Fibroblast of upper back skin (primary cell): ENCODE measurements around the gene OR56A3.
"Not testable (repeated sequence)": the region's sequence is repeated elsewhere in the genome, so short reads cannot be mapped to it uniquely, and the experiment has no call there.

Experiments used
- DNase-seq: peaks from one replicate; pipeline ENCODE4 v3.0.0-alpha.2; 2013

The OR56A3 gene

GRCh38 chr11:5941951-5942350 lies at the start of gene OR56A3:
TSS of gene OR56A3 (plus strand) at chr11:5942251. CDS start at chr11:5947347, 5,096 bp downstream.
- no peak for DNase-seq

GRCh38 chr11:5892908-5893307 lies 49.1 kb upstream of the OR56A3 start, which contains the start of gene OR52E5:
TSS of gene OR52E5 (plus strand) at chr11:5893208. CDS start at chr11:5900777, 7,569 bp downstream.
- DNase-seq = no peak

GRCh38 chr11:5899534-5899933 lies 42.5 kb upstream of the OR56A3 start:
- DNase-seq = no peak

GRCh38 chr11:5910540-5910939 lies 31.5 kb upstream of the OR56A3 start:
- no peak for DNase-seq

- no peak for DNase-seq
Measured at GRCh38 chr11:5922749-5923426, 19.2 kb upstream of the OR56A3 start.

- no peak for DNase-seq
Measured at GRCh38 chr11:5923427-5923776, 18.6 kb upstream of the OR56A3 start.

GRCh38 chr11:5923794-5924193 lies 18.3 kb upstream of the OR56A3 start:
- DNase-seq = no peak

GRCh38 chr11:5928271-5928670 lies 13.8 kb upstream of the OR56A3 start:
- DNase-seq = no peak

GRCh38 chr11:5928811-5929210 lies 13.2 kb upstream of the OR56A3 start:
- DNase-seq = no peak

GRCh38 chr11:5929571-5930368 lies 12.3 kb upstream of the OR56A3 start:
- no peak for DNase-seq

GRCh38 chr11:5930614-5931013 lies 11.4 kb upstream of the OR56A3 start:
- no peak for DNase-seq

GRCh38 chr11:5931061-5931460 lies 11.0 kb upstream of the OR56A3 start:
- no peak for DNase-seq

GRCh38 chr11:5932671-5933070 lies 9.4 kb upstream of the OR56A3 start:
- DNase-seq = no peak

GRCh38 chr11:5933116-5933515 lies 8.9 kb upstream of the OR56A3 start:
- DNase-seq = no peak

- no peak for DNase-seq
Measured at GRCh38 chr11:5937868-5938602, 4.0 kb upstream of the OR56A3 start.

GRCh38 chr11:5938603-5938965 lies 3.5 kb upstream of the OR56A3 start:
- no peak for DNase-seq

- DNase-seq = no peak
Measured at GRCh38 chr11:5940748-5941147, 1.3 kb upstream of the OR56A3 start.

GRCh38 chr11:5955586-5955985 lies 13.5 kb downstream of the OR56A3 start:
- no peak for DNase-seq

GRCh38 chr11:5960704-5961320 lies 18.8 kb downstream of the OR56A3 start:
- DNase-seq = not testable (repeated sequence)

- DNase-seq = no peak
Measured at GRCh38 chr11:5966958-5967357, 24.9 kb downstream of the OR56A3 start.

GRCh38 chr11:5967708-5968107 lies 25.7 kb downstream of the OR56A3 start:
- DNase-seq = no peak

- no peak for DNase-seq
Measured at GRCh38 chr11:5968394-5968793, 26.3 kb downstream of the OR56A3 start, which contains the start of gene OR56A5. TSS of gene OR56A5 (minus strand) at chr11:5968494. CDS start at chr11:5968494, 0 bp downstream.

GRCh38 chr11:5973530-5973929 lies 31.5 kb downstream of the OR56A3 start:
- no peak for DNase-seq
